Middle frontal gyrus (tissue), 1 donor: Measurements from ENCODE around the gene UBR4.

Source experiments
- DNase-seq: peaks from one replicate; pipeline ENCODE4 v3.0.0-alpha.2; 2015; ENCODE audit warnings: low spot score; ENCODE audit errors: extremely low spot score

Gene UBR4

GRCh38 chr1:19037659-19038058 is 172.4 kb downstream of the UBR4 start:
- DNase-seq, result no peak

DNA sequence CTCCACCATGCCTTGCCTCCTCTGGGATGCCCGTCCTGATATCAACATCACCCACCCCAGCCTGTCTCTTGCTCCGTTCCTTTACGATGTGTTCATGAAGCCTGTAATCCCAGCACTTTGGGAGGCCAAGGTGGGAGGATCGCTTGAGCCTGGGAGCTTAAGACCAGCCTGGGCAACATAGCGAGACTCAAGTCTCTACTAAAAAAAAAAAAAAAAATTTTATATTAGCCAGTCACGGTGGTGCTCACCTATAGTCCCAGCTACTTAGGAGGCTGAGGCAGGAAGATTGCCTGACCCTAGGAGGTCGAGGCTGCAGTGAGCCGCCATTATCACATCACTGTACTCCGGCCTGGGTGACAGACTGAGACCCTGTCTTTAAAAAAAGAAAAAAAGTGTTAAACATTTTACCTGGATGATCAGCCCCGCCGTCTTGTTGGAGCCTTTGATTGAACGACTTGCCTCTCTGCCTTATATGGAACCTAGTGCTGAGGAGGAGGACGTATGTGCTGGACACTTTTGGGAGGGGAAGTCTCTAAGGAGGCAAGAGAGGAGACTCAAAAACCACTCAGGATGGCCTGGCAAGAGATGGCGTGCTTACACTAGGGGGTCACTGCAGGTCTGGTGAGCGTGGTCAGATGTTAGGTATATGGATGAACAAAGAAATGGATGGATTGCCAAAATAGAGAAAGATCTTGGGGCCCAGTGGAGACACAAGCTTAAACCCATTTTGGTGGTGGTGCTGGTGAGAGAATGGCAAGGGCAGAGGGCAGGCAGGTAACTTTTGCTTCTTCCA is 173.1 kb downstream of the UBR4 start:
- no peak for DNase-seq

DNA sequence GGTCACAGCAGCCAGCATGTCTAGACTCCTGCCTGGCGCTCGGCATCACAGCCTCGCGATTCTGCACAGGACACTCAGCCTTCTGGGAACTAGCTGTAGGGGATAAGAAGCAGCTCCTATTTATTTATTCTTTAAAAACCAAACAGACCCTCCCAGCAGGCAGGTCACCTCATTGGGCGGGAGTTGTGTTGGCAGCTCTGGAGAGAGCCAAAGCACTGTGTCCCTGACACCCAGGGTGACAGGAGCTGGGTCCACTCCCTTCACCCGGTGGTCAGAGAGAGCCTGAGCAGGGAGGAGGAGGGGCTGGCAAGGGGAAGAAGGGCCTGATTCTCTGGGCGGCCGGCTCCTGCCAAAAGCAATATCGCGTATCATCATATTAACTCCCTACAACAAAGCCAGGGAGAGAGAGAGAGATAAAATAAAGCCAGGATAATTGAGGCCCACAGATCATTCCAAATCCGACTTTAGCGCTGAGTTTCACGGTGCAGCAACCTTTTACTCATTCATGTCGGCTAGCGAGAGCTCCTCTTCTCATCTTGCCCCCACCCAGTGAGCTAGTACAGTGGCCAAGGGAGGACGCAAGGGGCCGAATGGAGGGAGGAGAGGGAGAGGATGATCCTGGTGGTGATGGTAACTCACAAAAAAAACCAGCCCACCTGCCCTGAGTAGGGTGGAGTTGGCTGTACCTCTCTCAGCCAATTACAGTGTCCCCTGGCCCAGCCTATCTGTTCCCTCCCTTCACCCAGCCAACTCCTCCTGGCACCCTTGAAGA is 173.8 kb downstream of the UBR4 start:
- no peak for DNase-seq

DNA sequence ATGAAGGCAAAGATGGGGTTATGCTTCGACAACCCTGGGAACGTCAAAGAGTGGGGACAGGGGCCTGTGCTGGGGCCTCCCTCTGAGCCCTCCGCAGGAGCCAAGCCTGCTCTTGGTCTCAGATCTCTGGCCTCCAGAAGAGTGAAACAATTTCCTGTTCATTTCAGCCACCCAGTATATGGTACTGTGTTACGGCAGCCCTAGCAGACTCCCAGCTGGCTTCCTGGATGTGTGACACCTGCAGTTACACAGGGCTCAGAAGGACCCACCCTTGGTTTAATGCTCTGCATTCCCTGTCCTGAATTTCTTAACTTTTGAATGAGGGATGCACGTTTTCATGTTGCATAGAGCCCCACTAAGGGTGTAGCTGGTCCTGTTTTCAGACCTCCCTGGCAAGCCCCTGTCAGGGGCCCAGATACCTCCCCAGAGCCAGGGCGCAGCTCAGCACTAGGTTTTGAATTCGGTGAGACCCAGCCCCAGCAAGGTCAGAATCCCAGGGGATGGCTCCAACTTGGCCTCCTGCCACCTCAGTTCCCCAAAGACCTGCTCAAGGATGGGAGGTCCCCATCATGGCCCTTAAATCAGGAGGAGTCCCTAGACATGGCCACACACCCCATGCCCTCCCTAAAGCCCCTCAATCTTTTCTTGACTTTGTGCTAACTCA is 174.6 kb downstream of the UBR4 start:
- DNase-seq, result no peak

GRCh38 chr1:19034721-19035120 is 175.3 kb downstream of the UBR4 start:
- DNase-seq, result no peak

DNA sequence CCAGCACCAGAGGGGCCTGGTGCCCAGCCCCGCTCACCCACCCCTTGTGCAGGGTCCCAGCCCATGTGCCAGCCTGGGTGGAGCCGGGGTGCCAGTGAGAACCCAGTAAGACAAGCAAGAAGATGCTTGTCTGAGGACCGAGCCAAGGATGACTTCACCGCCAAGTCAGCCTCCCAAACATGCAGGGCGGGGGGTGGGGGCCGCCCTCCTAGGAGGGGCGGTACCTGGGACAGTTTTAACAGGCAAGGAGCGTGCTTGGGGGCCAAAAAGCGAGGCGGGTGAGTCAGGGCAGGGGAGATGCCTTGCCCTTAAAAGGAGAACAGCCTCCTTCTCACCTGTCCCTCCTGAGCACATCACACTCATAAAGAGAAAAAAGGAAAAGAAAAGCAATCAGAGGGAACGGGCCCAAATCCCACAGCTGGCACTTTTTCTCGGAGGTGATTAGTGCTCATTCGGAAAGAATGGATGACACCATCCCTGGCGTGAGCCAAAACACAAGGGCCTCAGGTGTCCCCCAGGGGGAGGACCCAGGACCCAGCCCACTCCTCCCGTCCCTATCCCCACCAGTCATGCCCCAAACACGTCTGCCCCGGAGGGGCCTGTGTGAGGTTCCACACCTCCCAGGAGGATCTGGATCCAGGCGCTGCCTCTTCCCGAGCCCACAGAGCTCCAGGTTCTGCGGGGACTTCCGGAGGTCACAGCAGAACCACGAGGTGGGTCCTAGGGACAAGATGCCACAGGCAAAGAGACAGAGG is 176.0 kb downstream of the UBR4 start:
- no peak for DNase-seq

GRCh38 chr1:19033515-19033839 is 176.6 kb downstream of the UBR4 start:
- DNase-seq, result no peak

- DNase-seq, result no peak
Observed at GRCh38 chr1:19032701-19033514, 177.2 kb downstream of the UBR4 start.

GRCh38 chr1:19032413-19032695 is 177.7 kb downstream of the UBR4 start:
- no peak for DNase-seq

- DNase-seq, result no peak
Observed at GRCh38 chr1:19029191-19030085, 180.6 kb downstream of the UBR4 start.

DNA sequence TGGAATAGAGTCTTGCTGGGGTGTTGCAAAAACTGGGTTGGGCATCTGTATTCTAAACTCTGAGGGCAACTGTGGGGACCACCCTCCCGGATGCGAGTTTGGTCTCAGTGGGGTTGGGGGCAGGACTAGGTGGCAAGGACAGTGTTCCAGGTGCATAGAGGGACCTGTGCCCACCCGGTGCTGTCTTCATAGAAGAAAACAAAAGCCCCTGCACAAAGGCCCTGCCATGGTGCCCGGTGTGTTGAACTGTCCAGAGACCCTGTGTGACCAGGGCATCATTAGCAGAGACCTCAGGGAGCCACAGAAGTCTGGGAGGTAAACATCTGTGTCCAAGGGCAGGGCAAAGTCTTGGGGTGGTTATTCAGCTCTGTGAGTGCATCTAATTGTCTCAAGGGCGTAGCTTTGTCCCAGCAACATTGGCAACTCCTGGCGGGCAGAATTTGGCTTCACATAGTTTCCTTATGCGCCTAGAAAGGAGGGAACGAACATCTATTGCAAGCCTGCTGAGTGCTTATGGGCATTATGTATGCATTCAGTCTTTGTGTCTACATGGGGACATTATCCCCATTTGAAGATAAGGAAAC is 181.4 kb downstream of the UBR4 start:
- DNase-seq, result no peak

- no peak for DNase-seq
Observed at GRCh38 chr1:19028110-19028509, 182.0 kb downstream of the UBR4 start.
